ENCODE results near the gene ZNF562.

The ZNF562 gene

DNA sequence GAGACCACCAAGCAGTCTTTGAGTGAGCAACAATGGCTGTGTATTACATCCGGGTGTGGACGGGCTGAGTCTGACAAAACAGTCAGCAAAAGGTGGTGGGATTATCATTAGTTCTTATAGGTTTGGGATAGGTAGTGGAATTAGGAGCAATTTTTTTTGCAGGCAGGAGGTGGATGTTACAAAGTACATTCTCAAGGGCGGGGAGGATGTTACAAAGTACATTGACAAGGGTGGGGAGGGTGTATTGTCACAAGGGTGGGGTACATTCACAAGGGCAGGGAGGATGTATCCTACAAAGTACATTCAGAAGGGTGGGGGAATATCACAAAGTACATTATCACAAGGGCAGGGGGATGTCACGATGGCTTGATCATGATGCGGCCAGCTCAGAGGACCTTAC, 38.9 kb downstream of the ZNF562 start:
- TF ChIP-seq EZH2phosphoT487 (IDR thresholded peaks at IDR 0.05; ENCODE audit: low read length): no peak
- no peak for TF ChIP-seq EZH2 (optimal IDR thresholded peaks at IDR 0.05; ENCODE audit: low read depth, low read length)
- no peak for TF ChIP-seq CTCF (IDR thresholded peaks at IDR 0.05; ENCODE audit: low read length)
- Histone ChIP-seq H3K4me2 (ENCODE audit: low read depth, low read length) (no peak overlapping the region), H3K9me3 (replicated peaks; ENCODE audit: insufficient read depth, low read length) (no peaks in the 10 kb centered on the region), H3K79me2 (ENCODE audit: low read length) (no peaks in the 10 kb centered on the region), H3F3A (ENCODE audit: insufficient read depth, low read length) (no peaks in the 10 kb centered on the region), H4K20me1 (ENCODE audit: insufficient read depth, low read length) (no peaks in the 10 kb centered on the region), H3K27me3 (replicated peaks; ENCODE audit: insufficient read depth, low read length) (no peaks in the 10 kb centered on the region), H3K4me3 (ENCODE audit: low read length) (no peak overlapping the region), H2AFZ (ENCODE audit: low read length) (no peak overlapping the region), H3K36me3 (replicated peaks; ENCODE audit: insufficient read depth, low read length) (no peaks in the 10 kb centered on the region), H3K9ac (ENCODE audit: low read length) (no peak overlapping the region), H3K9me2 (replicated peaks; ENCODE audit: insufficient read depth, low read length) (no peaks in the 10 kb centered on the region), H3K27ac (ENCODE audit: low read length) (no peak overlapping the region), H3K4me1 (ENCODE audit: low read length) (no peaks in the 10 kb centered on the region)
- no peak for DNase-seq

- no peaks in the 10 kb centered on the region for H4K20me1 ChIP-seq (ENCODE audit: insufficient read depth, low read length)
- no peak overlapping the region for H3K27ac ChIP-seq (ENCODE audit: low read length)
- no peaks in the 10 kb centered on the region for H3K36me3 ChIP-seq (replicated peaks; ENCODE audit: insufficient read depth, low read length)
- no peaks in the 10 kb centered on the region for H3F3A ChIP-seq (ENCODE audit: insufficient read depth, low read length)
- no peak overlapping the region for H2AFZ ChIP-seq (ENCODE audit: low read length)
- no peaks in the 10 kb centered on the region for H3K9me3 ChIP-seq (replicated peaks; ENCODE audit: insufficient read depth, low read length)
- no peak for DNase-seq
- TF ChIP-seq CTCF (IDR thresholded peaks at IDR 0.05; ENCODE audit: low read length) (no peak), EZH2 (optimal IDR thresholded peaks at IDR 0.05; ENCODE audit: low read depth, low read length) (no peak), EZH2phosphoT487 (IDR thresholded peaks at IDR 0.05; ENCODE audit: low read length) (no peak)
- no peak overlapping the region for H3K9ac ChIP-seq (ENCODE audit: low read length)
- no peaks in the 10 kb centered on the region for H3K27me3 ChIP-seq (replicated peaks; ENCODE audit: insufficient read depth, low read length)
- no peaks in the 10 kb centered on the region for H3K9me2 ChIP-seq (replicated peaks; ENCODE audit: insufficient read depth, low read length)
- no peak overlapping the region for H3K4me3 ChIP-seq (ENCODE audit: low read length)
- H3K4me2 ChIP-seq (ENCODE audit: low read depth, low read length): no peak overlapping the region
- H3K4me1 ChIP-seq (ENCODE audit: low read length): no peaks in the 10 kb centered on the region
- no peaks in the 10 kb centered on the region for H3K79me2 ChIP-seq (ENCODE audit: low read length)
Observed at GRCh38 chr19:9627856-9628255, 47.0 kb downstream of the ZNF562 start.

DNA sequence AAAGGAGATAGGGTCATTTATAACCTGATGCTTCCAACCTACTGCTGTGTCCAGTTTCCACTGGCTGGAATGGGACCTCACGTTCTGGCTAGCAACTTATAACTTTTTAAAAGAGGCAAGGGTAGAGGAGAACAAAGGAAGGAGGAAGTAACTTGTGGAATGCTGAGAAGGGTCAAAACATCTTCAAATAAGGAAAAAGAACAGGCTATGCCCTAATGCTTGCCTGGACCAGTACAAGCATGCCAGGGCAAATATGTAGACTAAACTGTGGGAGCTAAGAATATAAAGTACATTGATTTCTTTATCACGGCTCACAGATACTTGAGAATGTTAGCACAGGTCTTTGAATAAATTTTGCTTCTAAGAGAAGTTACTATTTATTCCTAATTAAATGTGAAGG, 52.4 kb downstream of the ZNF562 start:
- no peak overlapping the region for H3K27ac ChIP-seq (ENCODE audit: low read length)

More for the DNA sequence above, 52.4 kb downstream of the ZNF562 start:
- Histone ChIP-seq H3F3A (ENCODE audit: insufficient read depth, low read length) (no peaks in the 10 kb centered on the region), H3K36me3 (replicated peaks; ENCODE audit: insufficient read depth, low read length) (no peaks in the 10 kb centered on the region), H3K9me2 (replicated peaks; ENCODE audit: insufficient read depth, low read length) (no peaks in the 10 kb centered on the region), H3K9ac (ENCODE audit: low read length) (no peak overlapping the region), H3K27me3 (replicated peaks; ENCODE audit: insufficient read depth, low read length) (no peaks in the 10 kb centered on the region), H3K4me2 (ENCODE audit: low read depth, low read length) (no peak overlapping the region), H3K4me1 (ENCODE audit: low read length) (0 out of 2 replicates have a peak, but pooled peaks cover 6% of the 10 kb centered on the region), H4K20me1 (ENCODE audit: insufficient read depth, low read length) (no peaks in the 10 kb centered on the region), H3K79me2 (ENCODE audit: low read length) (0 out of 2 replicates have a peak, but pooled peaks cover 3% of the 10 kb centered on the region), H3K9me3 (replicated peaks; ENCODE audit: insufficient read depth, low read length) (no peaks in the 10 kb centered on the region), H2AFZ (ENCODE audit: low read length) (no peak overlapping the region), H3K4me3 (ENCODE audit: low read length) (no peak overlapping the region)
- TF ChIP-seq CTCF (IDR thresholded peaks at IDR 0.05; ENCODE audit: low read length): no peak
- no peak for TF ChIP-seq EZH2phosphoT487 (IDR thresholded peaks at IDR 0.05; ENCODE audit: low read length)
- TF ChIP-seq EZH2 (optimal IDR thresholded peaks at IDR 0.05; ENCODE audit: low read depth, low read length): no peak
- no peak for DNase-seq
